DMS114 treated with DMSO at 0.1 percent for 48 hours (cell line): ENCODE measurements around the gene TCEANC2.
A peak's percentile ranks its signal among the peaks of the same experiment; 100 is the strongest.

Experiments used
- DNase-seq: peaks from one replicate; lab custom pipeline; 2025; ENCODE audit not compliant: unreplicated experiment; lab: John Stamatoyannopoulos, UW

Gene TCEANC2

DNA sequence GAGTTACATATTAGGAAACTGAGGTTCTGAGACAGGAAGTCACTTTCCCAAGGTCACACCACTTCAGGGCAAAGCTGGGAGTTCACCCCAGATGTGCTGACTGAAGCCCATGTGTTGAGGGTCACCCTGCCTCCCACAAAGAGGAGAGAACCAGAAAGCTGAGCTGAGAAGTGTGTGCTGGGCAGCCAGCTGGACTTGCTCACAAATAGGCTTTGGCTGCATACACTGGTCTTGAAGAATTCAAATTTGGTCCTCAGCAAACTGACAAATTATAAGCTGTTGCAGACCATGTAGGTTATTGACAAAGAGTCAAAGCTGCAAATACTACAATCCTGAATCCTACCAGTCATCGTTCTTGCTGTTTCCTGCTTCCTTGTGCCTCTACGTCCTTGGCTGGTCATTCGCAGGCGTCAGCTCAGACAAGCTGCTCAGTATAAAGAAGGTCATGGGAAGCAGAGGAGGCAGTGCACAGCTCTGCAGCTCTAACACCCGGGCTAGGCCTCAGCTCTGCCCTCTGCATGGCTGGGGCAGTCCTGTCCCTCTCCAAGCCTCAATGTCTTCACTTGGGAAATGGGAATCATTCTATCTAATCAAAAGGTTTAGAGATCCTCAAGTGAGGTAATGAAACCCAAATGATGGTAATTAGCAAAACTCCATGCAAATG is 59.4 kb downstream of the TCEANC2 start:
- no peak for DNase-seq

DNA sequence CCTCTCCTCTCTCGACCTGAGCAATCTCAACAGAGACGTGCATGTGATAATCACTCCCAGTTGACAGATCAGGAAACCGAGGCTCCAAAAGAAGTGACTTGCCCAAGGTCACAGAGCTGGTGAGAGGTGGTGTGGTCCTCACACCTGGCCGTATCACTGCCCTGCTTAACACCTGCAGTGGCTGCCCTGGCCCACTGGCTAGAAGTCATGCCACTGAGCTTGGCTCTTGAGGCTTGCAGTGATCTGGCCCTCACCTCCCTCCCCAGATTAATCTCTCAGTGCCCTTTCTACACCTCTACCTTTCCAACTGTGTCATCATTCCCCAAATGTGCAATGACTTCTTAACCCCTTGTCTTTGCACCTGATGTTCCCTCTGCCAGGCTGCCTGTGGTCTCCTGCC is 60.6 kb downstream of the TCEANC2 start:
- no peak for DNase-seq

DNA sequence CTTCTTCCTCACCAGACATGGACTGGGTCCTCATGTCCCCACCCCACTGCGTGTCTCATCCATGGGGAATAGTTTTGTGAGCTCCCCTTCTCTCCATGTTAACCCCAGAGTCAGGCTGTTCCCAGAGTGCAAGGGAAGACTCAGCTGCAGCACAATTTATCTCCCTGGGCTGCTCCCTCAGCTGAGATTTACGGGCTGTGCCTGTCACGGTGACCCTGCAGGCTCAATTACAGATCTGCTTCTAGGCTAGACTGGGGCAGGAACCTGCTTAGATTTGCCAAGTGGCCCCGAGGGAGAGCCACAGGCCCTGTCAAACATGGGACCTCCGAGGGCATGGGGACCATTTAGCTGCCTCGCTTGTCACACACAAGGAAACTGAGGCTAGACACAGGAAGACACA is 61.5 kb downstream of the TCEANC2 start:
- no peak for DNase-seq

DNA sequence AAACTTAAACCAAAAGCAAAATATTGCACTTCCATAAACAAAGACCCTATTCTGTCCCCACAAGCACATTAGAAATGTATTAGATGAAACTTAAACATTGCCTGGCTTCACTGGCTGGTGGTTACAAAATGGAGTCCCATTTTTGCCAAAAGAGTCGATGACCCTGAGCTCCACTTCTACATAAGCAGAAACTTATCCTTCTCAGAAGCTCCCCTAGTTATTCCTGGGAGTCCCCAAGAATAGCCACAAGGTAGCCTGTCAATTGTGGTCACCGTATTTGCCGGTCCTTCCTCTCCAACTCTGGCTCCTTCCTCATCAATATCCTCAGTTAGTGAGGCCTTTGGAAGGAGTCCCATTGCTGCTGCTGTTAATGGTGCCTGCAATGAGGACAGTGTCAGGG is 62.1 kb downstream of the TCEANC2 start:
- no peak for DNase-seq

DNA sequence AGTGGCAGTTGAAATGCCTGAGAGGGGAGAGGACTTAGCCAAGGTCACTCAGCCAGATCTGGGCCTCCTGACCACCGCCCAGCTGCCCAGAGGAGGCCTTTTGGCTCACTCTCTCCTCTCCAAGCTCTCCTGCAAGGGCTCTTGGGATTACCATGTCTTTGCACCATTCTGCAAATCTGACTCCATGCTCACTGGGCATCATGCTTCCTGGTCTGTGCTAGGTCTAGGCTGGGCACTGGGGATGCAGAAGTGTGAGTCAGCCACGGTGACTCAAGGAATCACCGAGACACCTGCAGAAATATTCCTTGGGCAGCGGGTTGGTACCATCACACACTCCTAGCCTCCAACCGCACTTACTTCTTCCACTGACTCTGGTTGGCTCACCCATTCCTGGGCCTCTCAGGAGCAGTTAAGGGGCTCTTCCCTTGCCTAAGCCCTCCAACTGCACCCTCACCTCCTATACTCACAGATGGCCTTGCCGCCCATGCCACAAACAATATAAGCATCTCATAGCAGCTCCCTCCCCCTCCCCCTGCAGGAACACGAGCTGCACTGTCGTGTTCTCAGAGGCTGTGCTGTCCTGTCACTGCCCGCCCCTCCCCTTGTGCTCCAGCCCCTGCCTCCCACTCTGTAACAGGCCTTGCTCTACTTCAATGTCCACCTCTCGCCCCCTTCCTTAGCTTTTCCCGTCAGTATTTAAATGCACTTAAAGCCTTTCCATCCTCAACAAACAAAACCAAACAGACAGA is 64.6 kb downstream of the TCEANC2 start:
- no peak for DNase-seq

DNA sequence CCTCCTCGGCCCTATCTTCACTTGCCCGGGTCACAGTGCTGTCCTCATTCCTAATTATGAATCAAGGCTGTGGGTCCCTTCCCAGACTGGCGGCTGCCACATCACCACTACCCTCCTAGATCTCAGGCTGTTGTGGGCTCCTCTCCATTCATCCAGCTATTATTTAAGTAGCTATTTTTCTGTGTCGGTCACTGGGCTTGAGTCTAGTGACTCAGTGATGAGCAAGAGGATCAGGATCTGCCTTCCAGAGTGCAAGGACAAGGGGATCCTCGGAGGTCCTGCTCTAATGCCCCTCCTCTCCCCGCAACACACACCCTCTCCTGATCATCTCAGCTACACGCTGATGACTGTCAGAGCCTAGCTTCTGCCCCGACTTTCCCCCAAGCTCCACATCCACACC is 65.3 kb downstream of the TCEANC2 start:
- no peak for DNase-seq

DNA sequence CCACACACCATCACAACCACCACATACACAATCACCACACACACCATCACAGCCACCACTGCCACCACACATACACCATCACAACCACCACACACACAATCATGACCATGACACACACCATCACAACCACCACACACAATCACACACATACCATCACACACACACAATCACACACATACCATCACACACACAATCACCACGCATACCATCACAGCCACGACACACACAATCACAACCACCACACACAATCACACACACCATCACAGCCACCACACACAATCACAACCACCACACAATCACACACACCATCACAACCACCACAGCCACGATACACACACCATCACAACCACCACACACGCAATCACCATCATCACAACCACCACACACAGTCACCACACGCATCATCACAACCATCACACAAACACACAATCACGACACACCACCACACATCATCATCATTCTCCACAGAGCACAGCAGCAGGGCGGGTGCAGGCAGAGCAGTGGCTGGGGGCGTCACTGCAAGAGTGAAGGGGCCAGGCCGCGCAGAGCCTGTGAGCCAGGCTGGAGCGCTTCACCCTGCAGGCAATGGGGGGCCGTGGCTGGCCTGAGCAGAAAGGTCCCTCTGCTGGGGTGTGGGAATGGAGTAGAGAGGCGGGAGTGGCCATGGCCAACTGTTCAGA is 66.8 kb downstream of the TCEANC2 start:
- DNase-seq: no peak

DNA sequence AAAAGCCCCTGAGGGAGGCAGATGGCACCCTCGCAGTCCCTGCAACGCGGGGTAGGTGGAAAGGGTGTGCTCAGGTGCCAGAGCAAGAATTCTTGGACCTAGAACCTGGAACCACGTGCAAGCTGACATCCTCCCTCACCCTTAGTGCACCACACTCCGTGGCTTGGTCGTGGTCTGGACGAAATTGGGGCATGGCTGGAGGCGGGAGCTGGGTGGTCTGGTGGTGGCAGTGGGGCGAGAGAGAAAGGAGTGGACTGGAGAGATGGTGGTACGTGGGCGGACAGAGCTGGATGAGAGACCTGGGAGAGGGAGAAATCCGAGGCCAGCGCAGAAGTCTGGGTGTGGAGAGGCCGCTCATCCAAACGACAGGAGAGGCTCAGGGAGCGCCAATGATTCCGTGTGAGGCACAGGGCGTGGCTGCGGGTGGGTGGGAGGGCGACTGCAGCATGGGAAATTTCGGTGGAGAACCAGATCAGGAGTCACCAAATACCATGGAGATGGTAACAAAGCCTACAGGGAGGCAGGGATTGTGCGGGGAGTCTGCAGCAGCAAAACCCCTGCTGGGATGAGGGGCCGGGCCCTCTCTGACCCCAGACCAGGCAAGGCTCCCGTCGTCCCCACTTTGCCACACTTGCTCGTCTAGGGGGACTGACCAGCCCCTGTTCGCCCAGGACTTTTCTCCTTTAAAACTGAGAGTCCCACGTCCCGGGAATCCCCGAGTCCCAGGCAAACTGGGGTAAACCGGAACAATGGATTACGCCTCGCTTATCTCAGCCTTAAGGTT is 67.5 kb downstream of the TCEANC2 start:
- DNase-seq: no peak

DNA sequence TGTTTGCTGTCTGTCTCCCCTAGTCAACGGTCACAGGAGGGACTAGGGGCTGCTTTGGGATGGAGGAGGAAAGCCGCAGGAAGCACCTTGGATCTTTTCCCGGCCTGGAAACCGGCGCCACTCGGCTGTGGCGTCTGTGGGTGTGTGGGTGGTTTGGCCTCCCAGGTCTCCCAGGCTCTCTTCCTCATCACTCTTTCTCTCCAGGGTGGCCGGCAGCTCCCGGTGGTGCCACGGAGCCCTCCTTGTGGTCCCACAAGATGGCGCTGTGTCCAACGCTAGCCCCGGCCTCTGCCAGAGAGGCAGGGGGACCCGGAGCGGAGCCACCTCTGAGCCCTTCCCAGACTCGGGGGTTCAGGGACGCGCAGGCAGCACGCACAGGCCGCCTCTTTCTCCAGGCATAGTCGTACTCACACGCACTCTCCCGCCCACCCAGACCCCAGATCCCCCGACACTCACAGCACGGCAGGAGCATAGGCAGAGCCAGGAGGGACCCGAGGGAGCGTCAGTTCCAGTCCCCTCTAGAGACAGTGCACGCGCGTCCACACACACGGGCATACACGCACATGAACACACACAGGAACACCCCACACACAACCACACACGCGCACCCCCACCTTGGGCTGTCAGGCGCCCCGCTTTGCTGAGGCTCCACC is 68.2 kb downstream of the TCEANC2 start:
- peak; percentile 6 for DNase-seq

DNA sequence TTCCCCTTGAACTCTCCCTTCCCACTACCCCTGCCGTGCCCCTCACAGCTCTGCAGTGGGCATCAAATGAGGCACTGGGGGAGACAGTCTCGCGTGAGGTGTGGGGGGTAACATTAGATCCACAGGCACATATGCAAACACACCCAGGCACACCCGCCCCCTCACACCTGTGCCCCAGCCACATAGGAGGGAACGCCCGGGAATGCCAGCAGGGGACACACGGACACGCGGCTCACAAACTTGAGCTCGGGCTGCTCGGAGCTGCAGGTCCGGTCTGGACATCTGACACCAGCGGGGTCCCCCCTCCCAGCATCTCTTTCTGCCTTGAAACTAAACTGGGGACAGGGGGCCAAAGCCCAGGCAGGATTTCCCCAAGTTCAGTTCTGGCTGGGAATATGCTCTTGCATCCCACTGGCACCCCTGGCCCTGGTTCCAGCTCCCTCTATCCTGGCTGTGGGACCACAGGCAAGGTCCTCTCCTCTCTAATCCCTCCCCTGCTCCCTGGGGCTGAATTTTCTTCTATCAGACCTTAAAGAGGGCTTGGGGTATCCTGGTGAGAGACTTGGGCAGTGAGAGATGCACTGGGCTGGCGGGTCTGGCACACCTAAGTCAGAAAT is 68.8 kb downstream of the TCEANC2 start:
- DNase-seq: no peak

DNA sequence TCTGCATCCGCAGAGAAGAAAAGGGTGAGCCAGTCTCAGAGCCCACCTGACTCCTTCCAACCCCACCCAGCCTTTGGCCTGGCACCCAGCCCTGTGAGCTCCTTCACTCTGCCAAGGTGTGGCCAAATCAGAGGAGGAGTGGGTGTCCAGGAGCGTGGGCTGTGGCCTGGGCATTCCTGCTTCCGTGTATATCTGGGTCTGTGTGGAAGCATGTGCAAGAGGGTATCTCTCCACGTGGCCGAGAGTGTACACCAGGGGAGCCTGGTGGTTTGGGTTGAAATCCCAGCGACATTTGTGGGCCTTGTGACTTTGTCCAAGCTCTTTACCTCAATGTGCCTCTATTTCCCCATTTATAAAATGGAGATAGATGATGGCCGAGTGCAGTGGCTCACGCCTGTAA is 69.6 kb downstream of the TCEANC2 start:
- no peak for DNase-seq

DNA sequence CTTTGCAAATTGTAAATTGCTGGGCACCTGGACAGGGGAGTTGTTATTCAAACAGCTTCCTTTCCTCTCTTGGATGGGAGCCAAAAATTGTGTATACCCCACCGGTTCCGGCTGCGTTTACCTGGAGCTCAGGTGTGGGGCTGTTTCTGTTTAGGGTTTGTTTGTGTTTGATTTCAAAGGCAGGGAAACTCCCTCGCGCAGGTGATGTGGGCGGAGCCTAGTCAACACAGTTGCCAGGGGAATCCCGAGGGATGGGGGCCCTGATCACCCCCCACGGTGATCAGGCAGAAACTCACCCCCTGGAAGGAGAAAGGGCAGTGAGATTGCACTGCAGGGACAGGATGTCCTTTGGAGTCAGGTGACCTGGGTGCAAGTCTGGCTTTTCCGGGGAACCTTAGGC is 71.1 kb downstream of the TCEANC2 start:
- DNase-seq: no peak

DNA sequence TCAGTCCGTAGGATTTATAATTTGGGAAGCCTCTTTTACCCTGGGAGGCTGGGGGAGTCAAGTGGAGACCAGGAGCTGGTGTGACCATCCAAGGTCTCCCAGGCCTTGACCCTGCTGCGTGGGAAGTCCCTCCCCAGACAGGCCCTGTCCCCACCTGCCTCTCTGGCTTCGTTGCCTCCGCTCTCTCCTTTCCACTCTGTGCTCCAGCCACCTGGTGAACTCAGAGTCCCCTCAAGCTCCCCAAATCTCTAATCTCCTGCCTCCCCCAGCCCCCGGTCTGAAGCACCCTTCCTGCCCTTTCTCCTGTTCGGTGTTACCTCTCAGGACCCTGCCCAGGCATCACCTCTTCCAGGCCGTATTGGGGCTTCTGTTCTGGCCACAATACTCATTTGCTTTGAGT is 71.5 kb downstream of the TCEANC2 start:
- no peak for DNase-seq

DNA sequence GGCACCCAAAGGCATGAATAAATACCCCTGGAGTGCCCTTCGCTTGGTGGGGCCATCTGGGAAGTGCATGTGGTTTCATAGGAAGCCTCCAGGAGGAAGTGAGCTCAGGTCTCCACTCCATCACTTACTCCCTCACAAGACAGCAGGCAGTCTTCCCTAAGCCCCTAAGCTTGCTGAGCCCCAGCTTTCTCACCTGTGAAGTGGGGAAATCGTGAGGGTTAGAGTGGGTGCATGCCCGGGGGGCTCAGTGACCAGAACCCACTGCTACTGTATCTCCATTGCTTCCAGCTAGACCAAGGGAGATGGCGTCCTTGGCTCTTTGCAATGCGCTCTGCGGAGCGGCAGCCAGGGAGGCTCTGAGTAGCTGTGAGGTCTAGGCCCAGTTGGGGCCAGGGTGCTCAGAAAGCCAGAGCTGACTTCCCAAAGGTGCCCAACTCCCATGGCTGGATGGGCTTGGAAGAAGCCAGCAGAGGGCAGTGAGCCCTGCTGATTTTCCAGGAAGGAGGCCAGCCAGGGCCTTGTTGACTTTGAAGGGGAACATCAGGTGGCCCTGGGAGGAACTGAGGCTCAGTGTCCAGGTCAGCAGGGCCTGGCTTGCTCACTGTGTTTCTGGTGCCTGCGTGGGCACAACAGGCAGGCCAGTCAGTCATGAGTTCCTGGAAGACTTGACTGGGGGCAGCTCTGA is 72.1 kb downstream of the TCEANC2 start:
- DNase-seq: no peak

DNA sequence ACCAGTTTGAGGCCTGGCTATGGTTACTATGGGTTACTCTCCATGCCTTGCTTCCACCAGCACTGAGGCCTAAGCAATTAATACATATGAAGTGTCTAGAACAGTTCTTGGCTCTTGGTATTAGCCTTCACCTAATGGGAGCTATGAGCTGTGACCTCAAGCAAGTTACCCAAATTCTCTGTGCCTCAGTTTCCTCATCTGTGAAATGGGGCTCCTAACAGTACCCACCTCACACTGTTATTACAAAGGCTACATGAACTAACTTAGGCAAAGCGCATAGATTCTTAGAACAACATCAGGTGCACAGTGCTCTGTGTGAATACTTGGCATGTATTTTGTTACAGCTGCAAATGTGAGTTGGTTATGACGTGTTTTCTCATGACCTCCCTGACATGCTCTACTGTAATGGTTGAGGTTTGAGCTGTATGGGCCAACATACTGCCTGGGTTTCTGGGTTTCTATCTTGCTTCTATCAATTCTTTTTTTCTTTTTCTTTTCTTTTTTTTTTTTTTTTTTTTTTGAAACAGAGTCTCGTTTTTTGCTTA is 72.9 kb downstream of the TCEANC2 start:
- DNase-seq: no peak

DNA sequence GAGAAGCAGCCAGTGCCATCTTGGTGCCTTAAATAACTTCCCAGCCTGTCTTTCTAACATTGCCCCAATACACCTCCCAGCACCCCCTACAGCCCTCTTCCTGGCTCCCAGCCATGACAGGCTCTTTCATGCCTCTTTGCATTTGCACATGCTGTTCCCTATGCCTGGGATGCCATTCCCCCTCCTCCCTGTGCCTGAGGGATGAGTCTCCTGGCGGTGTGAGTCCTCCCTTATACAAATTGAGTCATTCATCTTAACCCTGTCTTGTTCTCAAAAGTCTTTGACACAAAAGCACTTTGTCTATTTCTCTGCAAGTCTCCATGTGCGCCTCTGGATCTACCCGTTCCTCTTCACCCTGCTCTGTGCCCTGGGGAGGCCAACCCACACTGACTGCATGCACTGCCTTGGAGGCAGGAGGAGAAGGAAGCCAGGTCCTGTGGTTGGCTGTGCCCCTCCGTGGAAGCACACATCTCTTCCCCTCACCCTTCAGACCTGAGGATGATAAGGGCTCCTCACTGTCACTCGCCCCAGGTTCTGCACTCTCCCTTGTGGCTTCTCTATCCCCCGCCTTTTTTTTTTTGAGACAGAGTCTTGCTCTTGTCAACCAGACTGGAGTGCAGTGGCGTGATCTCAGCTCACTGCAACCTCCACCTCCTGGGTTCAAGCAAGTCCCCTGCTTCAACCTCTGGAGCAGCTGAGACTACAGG is 74.3 kb downstream of the TCEANC2 start:
- DNase-seq: no peak

DNA sequence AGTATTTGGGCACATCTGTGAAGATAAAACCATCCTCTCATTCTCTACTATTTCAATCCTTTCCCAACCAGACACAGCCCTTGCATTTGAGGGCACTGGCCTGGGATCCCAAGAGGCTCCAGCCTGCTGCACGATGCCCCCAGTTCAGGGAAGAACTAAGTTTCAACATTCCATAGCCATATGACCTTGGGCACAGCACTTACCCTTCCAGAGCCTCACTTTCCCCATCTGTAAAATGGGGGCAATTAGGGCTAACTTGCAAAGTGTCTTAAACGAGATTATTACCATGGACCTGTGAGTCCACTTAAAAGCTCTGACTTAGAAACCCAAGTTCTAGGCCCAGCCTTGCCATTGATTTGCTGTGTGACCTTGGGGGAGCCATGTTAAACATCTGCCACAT is 76.5 kb downstream of the TCEANC2 start:
- DNase-seq: no peak

DNA sequence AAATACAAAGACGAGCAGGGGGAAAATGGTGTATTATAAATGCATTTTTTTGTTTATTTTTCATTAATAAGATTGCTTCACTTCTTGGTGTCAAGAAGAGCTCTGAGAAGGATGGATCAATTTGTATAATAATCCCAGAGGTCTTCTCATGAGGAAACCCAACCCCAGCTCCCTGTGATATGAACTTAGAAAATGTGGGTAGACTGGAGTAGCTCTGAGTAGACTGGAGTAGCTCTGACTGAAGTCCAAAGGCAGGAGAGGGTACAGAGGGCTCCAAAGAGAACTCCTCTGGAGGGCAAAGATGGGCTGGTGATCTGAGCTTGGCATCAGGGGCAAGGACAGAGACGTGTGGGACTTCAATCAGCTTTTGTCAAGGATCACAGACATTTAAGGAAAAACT is 78.0 kb downstream of the TCEANC2 start:
- DNase-seq: no peak

DNA sequence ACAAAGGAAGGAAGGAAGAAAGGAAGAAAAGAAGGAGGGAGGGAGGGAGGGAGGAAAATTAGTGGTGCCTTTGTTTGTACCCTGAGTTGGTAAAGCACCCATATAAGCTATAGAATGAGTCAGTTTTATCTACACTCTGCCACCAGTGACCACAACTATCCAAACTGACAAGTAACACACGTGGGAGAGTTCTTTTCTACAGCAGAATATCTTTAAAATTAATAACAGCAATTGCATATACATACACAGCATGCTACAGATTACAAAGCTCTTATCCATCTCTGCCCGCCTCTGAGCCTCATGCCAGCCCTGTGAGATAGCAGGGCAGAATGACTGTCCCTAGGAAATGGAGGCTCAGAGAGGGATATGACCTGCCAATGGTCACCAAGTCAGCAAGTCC is 79.1 kb downstream of the TCEANC2 start:
- DNase-seq: no peak
